HFFc6 (cell line): Measurements from ENCODE around the gene MMRN1. TPM values are rescaled to one million over a fixed set of nuclear protein-coding genes. Genes with fewer than 3 reads are reported as not detected.

Experiments
- DNase-seq: peaks from one replicate; pipeline ENCODE4 v3.0.0-alpha.2; 2018
- H3K27ac Mint-ChIP-seq: 2 replicates; pipeline ENCODE4 v1.8.0; 2020; ENCODE audit warnings: mild to moderate bottlenecking, mixed read lengths
- H3K27me3 Mint-ChIP-seq: 2 replicates; pipeline ENCODE4 v1.8.0; 2021; ENCODE audit warnings: mild to moderate bottlenecking, moderate library complexity, mixed read lengths; ENCODE audit not compliant: insufficient read depth
- H3K36me3 Mint-ChIP-seq: 2 replicates; pipeline ENCODE4 v1.8.0; 2021; ENCODE audit warnings: low read depth, mixed read lengths
- H3K4me1 Mint-ChIP-seq: 2 replicates; pipeline ENCODE4 v1.8.0; 2020; ENCODE audit warnings: low read depth, mixed read lengths
- H3K4me3 Mint-ChIP-seq: 2 replicates; pipeline ENCODE4 v1.8.0; 2020; ENCODE audit warnings: mild to moderate bottlenecking, moderate library complexity, mixed read lengths
- H3K9me3 Mint-ChIP-seq: 2 replicates; pipeline ENCODE4 v1.8.0; 2020; ENCODE audit warnings: mild to moderate bottlenecking, mixed read lengths
- total RNA-seq, 6 experiments: library from RNA; stranded (reverse); fragmentation: NEBNext Ultra II Directional; extraction: Animal tissue kit (Norgen Biotek cat#: 25700); gene quantifications; 2 replicates in 1 of 6; 3 replicates in 5 of 6; pipeline ENCODE4 v1.2.3, GENCODE V29; 2021
- TF ChIP-seq, protein P1 (sequence below): fragments of 200-600 bp; sonication (generic); IDR thresholded peaks from 2 replicates; pipeline ENCODE4 v1.5.0; 2021; ENCODE audit warnings: antibody characterized with exemption, mild to moderate bottlenecking

The MMRN1 gene
- total RNA-seq, 6 experiments from 2014 or later, result not detected

DNA sequence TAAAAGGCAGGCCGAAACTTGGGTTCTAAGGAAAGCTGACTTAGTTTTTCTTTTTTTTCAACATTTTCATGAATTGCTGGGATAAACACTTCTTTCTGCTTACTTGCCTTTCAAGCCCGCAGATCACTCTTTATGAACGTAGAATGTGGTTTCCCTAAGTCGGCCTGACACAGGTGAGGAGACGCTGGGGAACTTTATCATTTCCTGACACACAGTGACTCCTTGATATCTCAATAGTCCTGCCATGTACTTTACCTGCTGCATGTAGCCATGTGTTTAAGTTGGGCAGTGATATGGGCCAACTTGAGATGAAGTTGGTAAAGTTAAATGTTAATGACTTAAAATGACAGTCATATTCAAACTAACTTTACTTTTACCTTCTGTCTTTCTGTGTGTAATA, 31.1 kb upstream of the MMRN1 start:
- TF ChIP-seq, protein P1, sequence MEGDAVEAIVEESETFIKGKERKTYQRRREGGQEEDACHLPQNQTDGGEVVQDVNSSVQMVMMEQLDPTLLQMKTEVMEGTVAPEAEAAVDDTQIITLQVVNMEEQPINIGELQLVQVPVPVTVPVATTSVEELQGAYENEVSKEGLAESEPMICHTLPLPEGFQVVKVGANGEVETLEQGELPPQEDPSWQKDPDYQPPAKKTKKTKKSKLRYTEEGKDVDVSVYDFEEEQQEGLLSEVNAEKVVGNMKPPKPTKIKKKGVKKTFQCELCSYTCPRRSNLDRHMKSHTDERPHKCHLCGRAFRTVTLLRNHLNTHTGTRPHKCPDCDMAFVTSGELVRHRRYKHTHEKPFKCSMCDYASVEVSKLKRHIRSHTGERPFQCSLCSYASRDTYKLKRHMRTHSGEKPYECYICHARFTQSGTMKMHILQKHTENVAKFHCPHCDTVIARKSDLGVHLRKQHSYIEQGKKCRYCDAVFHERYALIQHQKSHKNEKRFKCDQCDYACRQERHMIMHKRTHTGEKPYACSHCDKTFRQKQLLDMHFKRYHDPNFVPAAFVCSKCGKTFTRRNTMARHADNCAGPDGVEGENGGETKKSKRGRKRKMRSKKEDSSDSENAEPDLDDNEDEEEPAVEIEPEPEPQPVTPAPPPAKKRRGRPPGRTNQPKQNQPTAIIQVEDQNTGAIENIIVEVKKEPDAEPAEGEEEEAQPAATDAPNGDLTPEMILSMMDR, result no peak
- Mint-ChIP-seq H3K36me3 (no peaks in the 10 kb centered on the region), H3K4me1 (no peaks in the 10 kb centered on the region), H3K9me3 (no peaks in the 10 kb centered on the region), H3K4me3 (no peak overlapping the region), H3K27me3 (peaks cover 9% of the 10 kb centered on the region; the same call in 1 of the 2 replicates), H3K27ac (no peak overlapping the region)
- no peak for DNase-seq

DNA sequence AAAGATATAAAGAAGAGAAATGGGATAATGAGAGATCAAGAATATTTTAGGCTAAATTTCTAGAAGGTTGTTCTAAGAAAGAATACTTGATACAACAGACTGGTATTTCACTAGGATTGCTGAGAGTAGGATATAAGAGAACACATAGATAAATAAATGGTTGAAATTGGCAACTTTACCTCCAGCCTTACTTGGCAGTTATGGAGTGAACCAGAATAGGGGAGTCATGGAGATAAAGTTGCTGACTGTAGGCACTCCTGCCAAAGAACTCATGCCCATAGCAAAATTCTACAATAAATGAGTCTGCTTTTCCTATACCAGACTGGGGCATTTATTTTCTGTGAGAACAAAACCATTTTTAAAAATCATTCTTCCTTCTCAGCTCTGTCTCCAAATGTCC, 26.4 kb upstream of the MMRN1 start:
- TF ChIP-seq, protein P1, result no peak
- DNase-seq, result no peak
- H3K4me3 Mint-ChIP-seq, result no peak overlapping the region
- H3K27me3 Mint-ChIP-seq, result peaks cover 4% of the 10 kb centered on the region; the same call in 1 of the 2 replicates
- H3K9me3 Mint-ChIP-seq, result no peaks in the 10 kb centered on the region
- H3K36me3 Mint-ChIP-seq, result no peaks in the 10 kb centered on the region
- no peak overlapping the region for H3K27ac Mint-ChIP-seq
- no peaks in the 10 kb centered on the region for H3K4me1 Mint-ChIP-seq

DNA sequence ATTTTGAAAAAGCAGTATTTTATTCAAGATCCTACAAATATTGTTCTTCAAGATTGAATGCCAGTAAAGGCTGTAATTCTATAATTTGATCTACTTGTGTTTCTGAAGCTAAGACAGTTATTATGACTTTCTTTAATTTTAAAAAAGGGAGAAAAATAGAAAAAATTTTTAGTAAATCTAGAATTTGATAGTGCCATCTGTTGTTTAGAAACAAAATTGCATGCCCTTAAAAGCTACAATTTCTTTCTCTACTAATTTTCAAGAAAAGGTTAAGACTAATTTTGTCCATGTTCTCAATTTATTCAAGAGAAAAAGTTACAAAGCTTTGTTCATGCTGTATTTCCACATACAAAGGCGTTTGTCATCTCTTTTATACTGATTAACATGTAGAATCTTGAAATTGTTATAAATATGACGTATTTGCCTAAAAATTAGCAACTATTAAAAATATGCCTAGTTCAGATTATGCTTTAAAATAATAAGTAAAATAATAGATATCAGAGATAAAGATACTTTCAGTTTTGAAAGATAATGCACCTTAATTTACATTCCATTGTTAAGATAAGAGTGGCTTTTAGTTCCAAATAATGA, 25.6 kb upstream of the MMRN1 start:
- TF ChIP-seq, protein P1, result peak; percentile 81
- no peak for DNase-seq
- Mint-ChIP-seq H3K4me3 (no peak overlapping the region), H3K4me1 (no peaks in the 10 kb centered on the region), H3K9me3 (no peaks in the 10 kb centered on the region), H3K27ac (no peak overlapping the region), H3K27me3 (peaks cover 4% of the 10 kb centered on the region; the same call in 1 of the 2 replicates), H3K36me3 (no peaks in the 10 kb centered on the region)

DNA sequence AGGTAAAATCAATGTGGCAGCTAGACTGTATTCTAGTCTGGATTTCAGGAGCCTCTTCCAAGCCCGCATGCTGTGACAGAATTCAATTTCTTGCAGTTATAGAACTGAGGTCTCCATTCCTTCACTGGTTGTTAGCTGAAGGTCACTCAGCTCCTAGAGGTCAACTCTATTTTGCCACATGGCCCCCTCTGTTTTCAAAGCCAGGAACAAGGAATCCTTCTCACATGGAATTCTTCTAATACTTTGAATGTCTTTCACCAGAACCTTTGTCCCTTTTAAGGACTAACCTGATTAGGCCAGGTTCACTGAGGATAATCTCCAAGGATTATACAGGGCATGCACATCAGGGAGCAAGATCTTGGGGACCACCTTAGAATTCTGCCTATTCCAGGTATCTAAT, 23.4 kb upstream of the MMRN1 start:
- TF ChIP-seq, protein P1, result no peak
- Mint-ChIP-seq H3K36me3 (no peaks in the 10 kb centered on the region), H3K27me3 (peaks cover 6% of the 10 kb centered on the region; the same call in 1 of the 2 replicates), H3K27ac (no peak overlapping the region), H3K9me3 (no peaks in the 10 kb centered on the region), H3K4me1 (no peaks in the 10 kb centered on the region), H3K4me3 (no peak overlapping the region)
- no peak for DNase-seq

DNA sequence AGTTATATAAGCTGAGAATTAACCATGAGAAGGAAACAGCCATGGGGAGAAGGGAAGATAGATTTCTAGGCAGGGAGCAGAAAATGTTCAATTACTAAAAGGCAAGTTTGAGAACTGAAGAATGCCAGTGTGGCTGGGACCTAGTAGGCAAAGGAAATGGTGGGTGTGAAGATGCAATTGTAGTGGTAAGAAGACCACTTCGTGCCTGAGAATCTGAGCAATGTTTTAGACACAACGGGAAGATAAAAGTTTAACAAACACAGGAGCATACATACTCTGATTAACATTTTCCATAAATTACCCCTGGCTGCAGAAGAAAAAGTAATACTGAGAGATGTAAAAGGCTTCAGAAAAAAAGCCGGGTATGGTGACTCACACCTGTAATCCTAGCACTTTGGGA, 18.1 kb upstream of the MMRN1 start:
- Mint-ChIP-seq H3K4me3 (no peak overlapping the region), H3K4me1 (no peaks in the 10 kb centered on the region), H3K27ac (no peak overlapping the region), H3K36me3 (no peaks in the 10 kb centered on the region), H3K9me3 (no peaks in the 10 kb centered on the region), H3K27me3 (peaks cover 4% of the 10 kb centered on the region; the same call in 1 of the 2 replicates)
- TF ChIP-seq, protein P1, result no peak
- DNase-seq, result no peak
